ENCODE measurements around the gene TRIM24.

DNA sequence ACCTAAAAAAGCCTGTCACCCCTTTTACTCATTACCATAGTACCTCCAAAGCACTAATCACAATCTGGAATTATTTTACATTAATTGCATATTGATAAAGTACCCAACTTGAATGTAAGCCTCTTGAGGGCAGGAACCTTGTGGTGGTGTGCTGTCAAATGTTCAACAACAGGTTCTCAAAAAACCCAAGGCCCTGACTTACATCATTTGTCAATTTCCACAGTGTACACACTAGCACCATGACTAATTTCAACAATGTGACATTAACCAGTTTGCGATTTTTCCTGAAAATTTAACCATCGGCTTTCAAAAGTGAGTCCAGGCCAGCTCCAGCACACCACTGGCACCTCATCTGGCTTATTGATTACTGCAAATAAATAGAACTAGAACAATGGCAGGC is 153.6 kb downstream of the TRIM24 start:
- TF ChIP-seq, protein P1, sequence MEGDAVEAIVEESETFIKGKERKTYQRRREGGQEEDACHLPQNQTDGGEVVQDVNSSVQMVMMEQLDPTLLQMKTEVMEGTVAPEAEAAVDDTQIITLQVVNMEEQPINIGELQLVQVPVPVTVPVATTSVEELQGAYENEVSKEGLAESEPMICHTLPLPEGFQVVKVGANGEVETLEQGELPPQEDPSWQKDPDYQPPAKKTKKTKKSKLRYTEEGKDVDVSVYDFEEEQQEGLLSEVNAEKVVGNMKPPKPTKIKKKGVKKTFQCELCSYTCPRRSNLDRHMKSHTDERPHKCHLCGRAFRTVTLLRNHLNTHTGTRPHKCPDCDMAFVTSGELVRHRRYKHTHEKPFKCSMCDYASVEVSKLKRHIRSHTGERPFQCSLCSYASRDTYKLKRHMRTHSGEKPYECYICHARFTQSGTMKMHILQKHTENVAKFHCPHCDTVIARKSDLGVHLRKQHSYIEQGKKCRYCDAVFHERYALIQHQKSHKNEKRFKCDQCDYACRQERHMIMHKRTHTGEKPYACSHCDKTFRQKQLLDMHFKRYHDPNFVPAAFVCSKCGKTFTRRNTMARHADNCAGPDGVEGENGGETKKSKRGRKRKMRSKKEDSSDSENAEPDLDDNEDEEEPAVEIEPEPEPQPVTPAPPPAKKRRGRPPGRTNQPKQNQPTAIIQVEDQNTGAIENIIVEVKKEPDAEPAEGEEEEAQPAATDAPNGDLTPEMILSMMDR (IDR thresholded peaks at IDR 0.05): no peak
- TF ChIP-seq POLR2A (IDR thresholded peaks at IDR 0.05): no peak

Data from ovary (tissue), 3 donors.